ENCODE measurements around the gene SH2D5. TPM values are rescaled to one million over a fixed set of nuclear protein-coding genes. Genes with fewer than 3 reads are reported as not detected.

SH2D5 gene
- total RNA-seq, 4 donors from 2014 or later: 0.37 TPM; not detected in 3

- no peak overlapping the region for H3K4me3 ChIP-seq
- no peaks in the 10 kb centered on the region for H3K9me3 ChIP-seq
- H3K4me1 ChIP-seq: peaks cover 0 to 12% (median 6%) of the 10 kb centered on the region in 4 donors
- intact Hi-C loops (cut with DNase I; ENCODE audit: low total_unique reads) (loop anchor here (5.0 kb wide), 1 partner anchor 499 kb away; no protein-coding TSS in a partner anchor), in situ Hi-C loops (cut with MboI; ENCODE audit: low pct_ligation_motif_present in 1 of 4, low pct_unique_long_range_greater_than_20kb in 1 of 4, low sequenced_read_pairs in 3 of 4) (loop anchor here (10.0 to 25.0 kb wide), 3 partner anchors 489 to 514 kb away; partner anchors contain the start of gene EIF4G3 (in 1 of the 4))
- WGBS, 2 donors (ENCODE audit: low coverage in 1 of 2): 47 to 76% methylated on average over 2 to 18 of the region's 18 CpGs
- DNase-seq: no peak
- H3K27me3 ChIP-seq: no peaks in the 10 kb centered on the region
- no peaks in the 10 kb centered on the region for H3K36me3 ChIP-seq
- peak overlapping the region in 1 of 4 donors; percentile 80 for H3K27ac ChIP-seq
- TF ChIP-seq CTCF (IDR thresholded peaks at IDR 0.05) (no peak), EP300 (IDR thresholded peaks at IDR 0.05; ENCODE audit: low read depth) (no peak), POLR2AphosphoS5 (IDR thresholded peaks at IDR 0.05) (no peak), POLR2A (IDR thresholded peaks at IDR 0.05) (no peak)
Measured at GRCh38 chr1:20698195-20698910, 34.1 kb downstream of the SH2D5 start.

- H3K4me3 ChIP-seq: no peak overlapping the region
- no peaks in the 10 kb centered on the region for H3K27me3 ChIP-seq
- 78 to 79% methylated on average over 6 to 12 of the region's 12 CpGs for WGBS, 2 donors (ENCODE audit: low coverage in 1 of 2)
- peak overlapping the region in 3 of 4 donors; percentile 63 to 84 (median 80) for H3K27ac ChIP-seq
- no peaks in the 10 kb centered on the region for H3K9me3 ChIP-seq
- no peaks in the 10 kb centered on the region for H3K36me3 ChIP-seq
- peaks cover 0 to 12% (median 6%) of the 10 kb centered on the region in 4 donors for H3K4me1 ChIP-seq
- in situ Hi-C loops (cut with MboI; ENCODE audit: low pct_ligation_motif_present in 1 of 4, low pct_unique_long_range_greater_than_20kb in 1 of 4, low sequenced_read_pairs in 3 of 4): loop anchor here (10.0 to 25.0 kb wide), 3 partner anchors 490 to 515 kb away; partner anchors contain the start of gene EIF4G3 (in 1 of the 4)
- no peak for DNase-seq
- TF ChIP-seq EP300 (IDR thresholded peaks at IDR 0.05; ENCODE audit: low read depth) (no peak), POLR2A (IDR thresholded peaks at IDR 0.05) (no peak), POLR2AphosphoS5 (IDR thresholded peaks at IDR 0.05) (no peak), CTCF (IDR thresholded peaks at IDR 0.05) (no peak)
- intact Hi-C loops (cut with DNase I; ENCODE audit: low total_unique reads): loop anchor here (5.0 kb wide), 1 partner anchor 500 kb away; no protein-coding TSS in a partner anchor
Measured at GRCh38 chr1:20697563-20697962, 34.9 kb downstream of the SH2D5 start.

GRCh38 chr1:20696397-20697333 is 35.8 kb downstream of the SH2D5 start:
- in situ Hi-C loops (cut with MboI; ENCODE audit: low pct_ligation_motif_present in 1 of 4, low pct_unique_long_range_greater_than_20kb in 1 of 4, low sequenced_read_pairs in 3 of 4): loop anchor here (10.0 to 25.0 kb wide), 3 partner anchors 491 to 516 kb away; partner anchors contain the start of gene EIF4G3 (in 1 of the 4)
- H3K27ac ChIP-seq: peak overlapping the region; percentile 63 to 84 (median 82)
- DNase-seq: peak; percentile 84

More at GRCh38 chr1:20696397-20697333, 35.8 kb downstream of the SH2D5 start:
- Histone ChIP-seq H3K4me1 (peaks cover 0 to 12% (median 6%) of the 10 kb centered on the region in 4 donors), H3K4me3 (peak overlapping the region; percentile 46 to 65 (median 52)), H3K9me3 (no peaks in the 10 kb centered on the region), H3K27me3 (no peaks in the 10 kb centered on the region), H3K36me3 (no peaks in the 10 kb centered on the region)
- 4% methylated on average over 31 of the region's 46 CpGs; no CpG with 5 or more reads in 1 of the 2 donors for WGBS, 2 donors (ENCODE audit: low coverage in 1 of 2)
- intact Hi-C loops (cut with DNase I; ENCODE audit: low total_unique reads): loop anchor here (5.0 kb wide), 1 partner anchor 501 kb away; no protein-coding TSS in a partner anchor
- TF ChIP-seq CTCF (IDR thresholded peaks at IDR 0.05) (peak; percentile 85 to 97 (median 91)), EP300 (IDR thresholded peaks at IDR 0.05; ENCODE audit: low read depth) (no peak), POLR2AphosphoS5 (IDR thresholded peaks at IDR 0.05) (peak in 1 of 3 donors; percentile 25)

All from transverse colon (tissue), 4 donors.